ENCODE measurements around the gene TRPC1. TPM values are rescaled to one million over a fixed set of nuclear protein-coding genes. Genes with fewer than 3 reads are reported as not detected.
A peak's percentile ranks its signal among the peaks of the same experiment; 100 is the strongest.

The TRPC1 gene
- total RNA-seq, 1 experiment from 2014 or later = 16.7 TPM

GRCh38 chr3:142785996-142786395 lies 62.2 kb downstream of the TRPC1 start:
- DNase-seq = no peak
- Histone ChIP-seq H3K36me3 (replicated peaks; ENCODE audit: control insufficient read depth, insufficient read depth, low read length) (no peaks in the 10 kb centered on the region), H3K4me3 (ENCODE audit: insufficient read depth, low read depth, low read length) (no peak overlapping the region), H3K27me3 (ENCODE audit: control insufficient read depth, insufficient read depth, low read length) (no peaks in the 10 kb centered on the region)

- Histone ChIP-seq H3K4me3 (ENCODE audit: insufficient read depth, low read depth, low read length) (no peak overlapping the region), H3K27me3 (ENCODE audit: control insufficient read depth, insufficient read depth, low read length) (no peaks in the 10 kb centered on the region), H3K36me3 (replicated peaks; ENCODE audit: control insufficient read depth, insufficient read depth, low read length) (no peaks in the 10 kb centered on the region)
- no peak for DNase-seq
Observed at GRCh38 chr3:142787719-142788118, 63.9 kb downstream of the TRPC1 start.

GRCh38 chr3:142794508-142794907 lies 70.7 kb downstream of the TRPC1 start:
- Histone ChIP-seq H3K36me3 (replicated peaks; ENCODE audit: control insufficient read depth, insufficient read depth, low read length) (no peaks in the 10 kb centered on the region), H3K27me3 (ENCODE audit: control insufficient read depth, insufficient read depth, low read length) (no peaks in the 10 kb centered on the region), H3K4me3 (ENCODE audit: insufficient read depth, low read depth, low read length) (no peak overlapping the region)
- DNase-seq = no peak

GRCh38 chr3:142795332-142795731 lies 71.5 kb downstream of the TRPC1 start:
- Histone ChIP-seq H3K27me3 (ENCODE audit: control insufficient read depth, insufficient read depth, low read length) (no peaks in the 10 kb centered on the region), H3K4me3 (ENCODE audit: insufficient read depth, low read depth, low read length) (no peak overlapping the region), H3K36me3 (replicated peaks; ENCODE audit: control insufficient read depth, insufficient read depth, low read length) (no peaks in the 10 kb centered on the region)
- DNase-seq = no peak

- no peaks in the 10 kb centered on the region for H3K27me3 ChIP-seq (ENCODE audit: control insufficient read depth, insufficient read depth, low read length)
- DNase-seq = no peak
- no peaks in the 10 kb centered on the region for H3K36me3 ChIP-seq (replicated peaks; ENCODE audit: control insufficient read depth, insufficient read depth, low read length)
- H3K4me3 ChIP-seq (ENCODE audit: insufficient read depth, low read depth, low read length) = no peak overlapping the region
Observed at GRCh38 chr3:142796823-142797222, 73.0 kb downstream of the TRPC1 start.

- Histone ChIP-seq H3K36me3 (replicated peaks; ENCODE audit: control insufficient read depth, insufficient read depth, low read length) (peaks cover 2% of the 10 kb centered on the region), H3K27me3 (ENCODE audit: control insufficient read depth, insufficient read depth, low read length) (no peaks in the 10 kb centered on the region), H3K4me3 (ENCODE audit: insufficient read depth, low read depth, low read length) (no peak overlapping the region)
- no peak for DNase-seq
Observed at GRCh38 chr3:142801746-142802145, 77.9 kb downstream of the TRPC1 start.

GRCh38 chr3:142802891-142803290 lies 79.1 kb downstream of the TRPC1 start:
- Histone ChIP-seq H3K4me3 (ENCODE audit: insufficient read depth, low read depth, low read length) (no peak overlapping the region), H3K27me3 (ENCODE audit: control insufficient read depth, insufficient read depth, low read length) (no peaks in the 10 kb centered on the region), H3K36me3 (replicated peaks; ENCODE audit: control insufficient read depth, insufficient read depth, low read length) (peaks cover 2% of the 10 kb centered on the region)
- DNase-seq = no peak

- DNase-seq = no peak
- no peaks in the 10 kb centered on the region for H3K27me3 ChIP-seq (ENCODE audit: control insufficient read depth, insufficient read depth, low read length)
- no peak overlapping the region for H3K4me3 ChIP-seq (ENCODE audit: insufficient read depth, low read depth, low read length)
- H3K36me3 ChIP-seq (replicated peaks; ENCODE audit: control insufficient read depth, insufficient read depth, low read length) = peaks cover 2% of the 10 kb centered on the region
Observed at GRCh38 chr3:142808103-142808917, 84.5 kb downstream of the TRPC1 start.

GRCh38 chr3:142809259-142809658 lies 85.4 kb downstream of the TRPC1 start:
- no peak for DNase-seq
- Histone ChIP-seq H3K36me3 (replicated peaks; ENCODE audit: control insufficient read depth, insufficient read depth, low read length) (peaks cover 2% of the 10 kb centered on the region), H3K4me3 (ENCODE audit: insufficient read depth, low read depth, low read length) (no peak overlapping the region), H3K27me3 (ENCODE audit: control insufficient read depth, insufficient read depth, low read length) (no peaks in the 10 kb centered on the region)

GRCh38 chr3:142815803-142816202 lies 92.0 kb downstream of the TRPC1 start:
- DNase-seq = no peak
- Histone ChIP-seq H3K4me3 (ENCODE audit: insufficient read depth, low read depth, low read length) (no peak overlapping the region), H3K27me3 (ENCODE audit: control insufficient read depth, insufficient read depth, low read length) (no peaks in the 10 kb centered on the region), H3K36me3 (replicated peaks; ENCODE audit: control insufficient read depth, insufficient read depth, low read length) (no peaks in the 10 kb centered on the region)

GRCh38 chr3:142817356-142817755 lies 93.5 kb downstream of the TRPC1 start:
- Histone ChIP-seq H3K36me3 (replicated peaks; ENCODE audit: control insufficient read depth, insufficient read depth, low read length) (no peaks in the 10 kb centered on the region), H3K4me3 (ENCODE audit: insufficient read depth, low read depth, low read length) (no peak overlapping the region)
- no peak for DNase-seq

GRCh38 chr3:142817897-142818296 lies 94.1 kb downstream of the TRPC1 start:
- no peaks in the 10 kb centered on the region for H3K27me3 ChIP-seq (ENCODE audit: control insufficient read depth, insufficient read depth, low read length)
- no peaks in the 10 kb centered on the region for H3K36me3 ChIP-seq (replicated peaks; ENCODE audit: control insufficient read depth, insufficient read depth, low read length)
- no peak for DNase-seq
- no peak overlapping the region for H3K4me3 ChIP-seq (ENCODE audit: insufficient read depth, low read depth, low read length)

More at GRCh38 chr3:142817356-142817755, 93.5 kb downstream of the TRPC1 start:
- H3K27me3 ChIP-seq (ENCODE audit: control insufficient read depth, insufficient read depth, low read length) = no peaks in the 10 kb centered on the region

GRCh38 chr3:142818651-142819050 lies 94.8 kb downstream of the TRPC1 start:
- DNase-seq = no peak
- Histone ChIP-seq H3K27me3 (ENCODE audit: control insufficient read depth, insufficient read depth, low read length) (no peaks in the 10 kb centered on the region), H3K4me3 (ENCODE audit: insufficient read depth, low read depth, low read length) (no peak overlapping the region), H3K36me3 (replicated peaks; ENCODE audit: control insufficient read depth, insufficient read depth, low read length) (no peaks in the 10 kb centered on the region)

- Histone ChIP-seq H3K4me3 (ENCODE audit: insufficient read depth, low read depth, low read length) (no peak overlapping the region), H3K36me3 (replicated peaks; ENCODE audit: control insufficient read depth, insufficient read depth, low read length) (no peaks in the 10 kb centered on the region), H3K27me3 (ENCODE audit: control insufficient read depth, insufficient read depth, low read length) (no peaks in the 10 kb centered on the region)
- no peak for DNase-seq
Observed at GRCh38 chr3:142819179-142819578, 95.3 kb downstream of the TRPC1 start.

- Histone ChIP-seq H3K36me3 (replicated peaks; ENCODE audit: control insufficient read depth, insufficient read depth, low read length) (no peaks in the 10 kb centered on the region), H3K4me3 (ENCODE audit: insufficient read depth, low read depth, low read length) (no peak overlapping the region), H3K27me3 (ENCODE audit: control insufficient read depth, insufficient read depth, low read length) (no peaks in the 10 kb centered on the region)
- DNase-seq = peak; percentile 61
Observed at GRCh38 chr3:142828703-142829305, 105.0 kb downstream of the TRPC1 start.

Measured in H7 (cell line).